ENCODE results near the gene OSBPL9. TPM values are rescaled to one million over a fixed set of nuclear protein-coding genes. Genes with fewer than 3 reads are reported as not detected.

The OSBPL9 gene
- total RNA-seq, 1 experiment from 2014 or later = 52.6 TPM

DNA sequence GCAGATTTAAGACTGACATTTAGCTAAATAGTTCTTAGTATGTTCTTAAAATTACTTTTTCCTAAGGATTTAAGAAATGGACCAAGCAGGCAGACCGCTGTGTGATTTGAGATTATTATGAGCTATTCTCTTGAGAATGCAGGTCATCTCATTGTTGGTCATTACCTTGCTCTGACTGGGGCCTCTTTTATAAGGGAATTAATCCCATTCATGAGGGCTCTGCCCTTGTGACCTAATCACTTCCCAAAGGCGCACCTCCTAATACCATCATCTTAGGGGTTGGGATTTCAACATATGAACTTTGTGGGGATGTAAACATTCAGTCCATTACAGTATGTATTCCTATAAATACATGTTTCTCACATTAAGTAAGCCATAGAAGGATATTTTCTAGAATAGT, 24.2 kb downstream of the OSBPL9 start (continued):
- TF ChIP-seq EZH2phosphoT487 (IDR thresholded peaks at IDR 0.05; ENCODE audit: borderline replicate concordance) (no peak), FOSL1 (IDR thresholded peaks at IDR 0.05; ENCODE audit: low read depth) (no peak), YY1 (IDR thresholded peaks at IDR 0.05; ENCODE audit: extremely low read depth, insufficient replicate concordance, low read depth, low read length) (no peak), RAD21 (IDR thresholded peaks at IDR 0.05; ENCODE audit: low read depth) (no peak), SRF (IDR thresholded peaks at IDR 0.05; ENCODE audit: low read depth) (no peak), EGR1 (IDR thresholded peaks at IDR 0.05; ENCODE audit: low read depth) (no peak), SP1 (IDR thresholded peaks at IDR 0.05; ENCODE audit: low read depth) (no peak)
- TF ChIP-seq, protein P1, sequence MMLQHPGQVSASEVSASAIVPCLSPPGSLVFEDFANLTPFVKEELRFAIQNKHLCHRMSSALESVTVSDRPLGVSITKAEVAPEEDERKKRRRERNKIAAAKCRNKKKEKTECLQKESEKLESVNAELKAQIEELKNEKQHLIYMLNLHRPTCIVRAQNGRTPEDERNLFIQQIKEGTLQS (IDR thresholded peaks at IDR 0.05) = no peak
- TF ChIP-seq, protein P2, sequence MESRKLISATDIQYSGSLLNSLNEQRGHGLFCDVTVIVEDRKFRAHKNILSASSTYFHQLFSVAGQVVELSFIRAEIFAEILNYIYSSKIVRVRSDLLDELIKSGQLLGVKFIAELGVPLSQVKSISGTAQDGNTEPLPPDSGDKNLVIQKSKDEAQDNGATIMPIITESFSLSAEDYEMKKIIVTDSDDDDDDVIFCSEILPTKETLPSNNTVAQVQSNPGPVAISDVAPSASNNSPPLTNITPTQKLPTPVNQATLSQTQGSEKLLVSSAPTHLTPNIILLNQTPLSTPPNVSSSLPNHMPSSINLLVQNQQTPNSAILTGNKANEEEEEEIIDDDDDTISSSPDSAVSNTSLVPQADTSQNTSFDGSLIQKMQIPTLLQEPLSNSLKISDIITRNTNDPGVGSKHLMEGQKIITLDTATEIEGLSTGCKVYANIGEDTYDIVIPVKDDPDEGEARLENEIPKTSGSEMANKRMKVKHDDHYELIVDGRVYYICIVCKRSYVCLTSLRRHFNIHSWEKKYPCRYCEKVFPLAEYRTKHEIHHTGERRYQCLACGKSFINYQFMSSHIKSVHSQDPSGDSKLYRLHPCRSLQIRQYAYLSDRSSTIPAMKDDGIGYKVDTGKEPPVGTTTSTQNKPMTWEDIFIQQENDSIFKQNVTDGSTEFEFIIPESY (IDR thresholded peaks at IDR 0.05; ENCODE audit: extremely low read depth, insufficient replicate concordance, low read length) = no peak

DNA sequence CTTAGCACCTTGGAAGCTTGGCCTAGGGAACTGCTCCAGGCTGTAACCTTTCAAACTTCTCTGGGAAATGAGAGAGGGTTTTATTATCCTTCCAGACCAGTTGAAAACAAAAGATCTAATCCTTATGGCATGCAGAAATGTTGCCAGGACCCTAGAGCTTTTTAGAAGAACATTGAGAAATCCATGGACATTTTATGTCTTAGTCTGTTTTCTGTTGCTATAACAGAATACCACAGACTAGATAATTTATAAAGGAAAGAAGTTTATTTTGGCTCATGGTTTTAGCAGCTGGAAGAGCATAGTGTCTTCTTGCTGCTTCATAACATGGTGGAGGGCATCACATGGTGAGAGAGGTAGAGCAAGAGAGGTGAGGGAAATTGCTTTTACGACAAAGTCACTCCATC, 25.8 kb downstream of the OSBPL9 start:
- no peak overlapping the region for H2AFZ ChIP-seq (ENCODE audit: low read depth, low read length, poor library complexity, severe bottlenecking)
- no peaks in the 10 kb centered on the region for H3K9me2 ChIP-seq (ENCODE audit: insufficient read depth)
- POLR2A ChIA-PET = no interaction called here
- no peak overlapping the region for H3K4me2 ChIP-seq (ENCODE audit: low read length)
- RAD21 ChIA-PET (ENCODE audit: low non-redundant PET in 1 of 2, low total read pairs in 2 of 2, uncharacterized antibody in 2 of 2, unreplicated experiment in 2 of 2) = no interaction called here
- DNase-seq (ENCODE audit: low read depth, low spot score) (no peak), ATAC-seq (no peak)
- CTCF ChIA-PET = no interaction called here
- BruUV-seq (replicated peaks) = no TSS peak
- H3K4me3 ChIP-seq (replicated peaks in 1 of 2; ENCODE audit: low read depth in 1 of 2, low read length in 2 of 2) = no peak overlapping the region
- intact Hi-C loops (cut with micrococcal nuclease) = no loop called here
- no peak overlapping the region for H3K9ac ChIP-seq (ENCODE audit: low read length)
- H3K4me1 ChIP-seq (ENCODE audit: control insufficient read depth in 1 of 2, insufficient read depth in 2 of 2, low read length in 2 of 2) = peaks cover 34 to 70% of the 10 kb centered on the region in 2 experiments
- no peak overlapping the region for H3K27ac ChIP-seq (ENCODE audit: low read depth, low read length)
- H3K79me2 ChIP-seq (ENCODE audit: insufficient read depth, low read length) = peaks cover 62% of the 10 kb centered on the region
- TF ChIP-seq REST (IDR thresholded peaks at IDR 0.05; ENCODE audit: low read depth) = no peak
- TF ChIP-seq ZNF274 (IDR thresholded peaks at IDR 0.05; ENCODE audit: low read depth, low read length) = no peak
- no peak for TF ChIP-seq ZFX (IDR thresholded peaks at IDR 0.05)
- TF ChIP-seq, protein P3, sequence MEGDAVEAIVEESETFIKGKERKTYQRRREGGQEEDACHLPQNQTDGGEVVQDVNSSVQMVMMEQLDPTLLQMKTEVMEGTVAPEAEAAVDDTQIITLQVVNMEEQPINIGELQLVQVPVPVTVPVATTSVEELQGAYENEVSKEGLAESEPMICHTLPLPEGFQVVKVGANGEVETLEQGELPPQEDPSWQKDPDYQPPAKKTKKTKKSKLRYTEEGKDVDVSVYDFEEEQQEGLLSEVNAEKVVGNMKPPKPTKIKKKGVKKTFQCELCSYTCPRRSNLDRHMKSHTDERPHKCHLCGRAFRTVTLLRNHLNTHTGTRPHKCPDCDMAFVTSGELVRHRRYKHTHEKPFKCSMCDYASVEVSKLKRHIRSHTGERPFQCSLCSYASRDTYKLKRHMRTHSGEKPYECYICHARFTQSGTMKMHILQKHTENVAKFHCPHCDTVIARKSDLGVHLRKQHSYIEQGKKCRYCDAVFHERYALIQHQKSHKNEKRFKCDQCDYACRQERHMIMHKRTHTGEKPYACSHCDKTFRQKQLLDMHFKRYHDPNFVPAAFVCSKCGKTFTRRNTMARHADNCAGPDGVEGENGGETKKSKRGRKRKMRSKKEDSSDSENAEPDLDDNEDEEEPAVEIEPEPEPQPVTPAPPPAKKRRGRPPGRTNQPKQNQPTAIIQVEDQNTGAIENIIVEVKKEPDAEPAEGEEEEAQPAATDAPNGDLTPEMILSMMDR (IDR thresholded peaks at IDR 0.05 in 2 of 3, conservative IDR thresholded peaks at IDR 0.05 in 1 of 3; ENCODE audit: borderline replicate concordance in 1 of 3, insufficient read depth in 1 of 3, low read depth in 2 of 3, low read length in 2 of 3) = no peak
- TF ChIP-seq ELF1 (IDR thresholded peaks at IDR 0.05; ENCODE audit: borderline replicate concordance, low read depth) = no peak
- no peak for TF ChIP-seq FOSL1 (IDR thresholded peaks at IDR 0.05; ENCODE audit: low read depth)
- TF ChIP-seq EZH2 (IDR thresholded peaks at IDR 0.05) = no peak
- TF ChIP-seq TCF7L2 (IDR thresholded peaks at IDR 0.05; ENCODE audit: borderline replicate concordance, extremely low read depth, insufficient read depth, insufficient read length) = no peak
- no peak for TF ChIP-seq POLR2AphosphoS5 (IDR thresholded peaks at IDR 0.05; ENCODE audit: low read depth, low read length)
- no peaks in the 10 kb centered on the region for H3K9me3 ChIP-seq (ENCODE audit: control insufficient read depth in 1 of 2, insufficient read depth in 1 of 2, low read depth in 1 of 2, low read length in 2 of 2)
- H4K20me1 ChIP-seq (ENCODE audit: insufficient read depth) = no peaks in the 10 kb centered on the region
- H3K36me3 ChIP-seq (ENCODE audit: control insufficient read depth in 1 of 2, insufficient read depth in 2 of 2, low read length in 2 of 2) = no peaks in the 10 kb centered on the region
- no peaks in the 10 kb centered on the region for H3K27me3 ChIP-seq (ENCODE audit: insufficient read depth, low read length)
